Occipital lobe (tissue), 2 donors: ENCODE results near the gene CADM2. TPM values are rescaled to one million over a fixed set of nuclear protein-coding genes. Genes with fewer than 3 reads are reported as not detected.
"Not testable (repeated sequence)": the region's sequence is repeated elsewhere in the genome, so short reads cannot be mapped to it uniquely, and the experiment has no call there.

ENCODE experiments used
- DNase-seq: peaks from one replicate; lab custom pipeline; 2025; lab: John Stamatoyannopoulos, UW
- total RNA-seq: library from RNA; depleted of rRNA; stranded (reverse); fragments of >200 nt; gene quantifications from one replicate; pipeline ENCODE4 v1.2.3, GENCODE V29; 2014

The CADM2 gene
- total RNA-seq, 1 donor from 2014 or later = 96.5 TPM

- DNase-seq = no peak
Measured at GRCh38 chr3:85903434-85903833, 944.6 kb downstream of the CADM2 start.

DNA sequence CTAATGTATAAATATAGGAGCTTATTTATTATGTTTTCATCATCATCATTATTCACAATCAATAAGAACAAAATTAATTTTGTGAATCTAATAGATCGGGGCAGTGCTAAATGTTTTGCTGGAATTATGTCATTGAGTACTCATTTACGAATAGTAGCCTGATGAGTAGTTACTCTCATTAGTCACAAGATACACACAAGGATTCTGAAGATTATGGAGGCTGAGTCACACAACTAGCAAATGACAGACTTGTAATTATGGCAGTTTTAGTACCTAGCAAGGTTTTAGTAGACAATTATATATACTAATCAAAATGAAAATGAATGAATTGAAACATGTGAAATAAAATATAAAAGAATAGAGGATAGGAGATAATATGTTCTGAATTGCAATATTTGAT lies 954.2 kb downstream of the CADM2 start:
- DNase-seq = no peak

DNA sequence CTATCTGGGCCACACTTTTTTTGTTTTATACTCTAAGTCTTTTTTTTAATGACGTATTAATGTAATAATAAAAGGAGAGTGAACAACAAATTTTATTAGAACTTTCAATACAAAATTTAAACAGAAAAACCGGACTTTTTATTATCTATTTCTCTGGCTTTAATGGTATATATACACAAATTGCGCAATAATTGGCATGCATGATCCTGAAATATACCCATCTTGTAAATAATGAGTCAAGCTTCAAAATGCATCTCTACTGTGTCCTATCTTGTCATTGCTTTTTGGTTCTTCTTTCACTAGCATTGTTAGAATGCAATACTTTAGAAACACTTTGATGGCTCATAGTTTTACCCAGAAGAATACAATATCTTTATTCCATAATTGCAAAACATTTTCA lies 963.6 kb downstream of the CADM2 start:
- no peak for DNase-seq

- DNase-seq = no peak
Measured at GRCh38 chr3:85930718-85931117, 971.9 kb downstream of the CADM2 start.

DNA sequence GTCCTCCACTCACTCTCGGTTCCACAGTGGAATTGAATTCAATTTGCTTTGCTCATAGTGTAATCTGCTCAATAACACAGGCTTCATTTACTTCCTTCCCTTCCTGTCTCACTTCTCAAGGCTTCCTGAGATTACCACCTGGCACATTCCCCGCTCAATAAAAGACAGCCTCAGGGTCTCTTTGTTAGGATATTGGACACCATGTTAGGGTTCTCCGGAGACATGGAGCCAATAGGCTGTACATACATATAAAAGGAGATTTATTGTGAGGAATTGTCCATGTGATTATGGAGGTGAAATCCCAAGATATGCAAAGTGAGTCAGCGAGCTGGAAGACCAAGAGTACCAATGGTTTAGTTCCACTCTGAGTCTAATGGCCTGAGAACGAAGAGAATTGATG lies 974.5 kb downstream of the CADM2 start:
- no peak for DNase-seq

- DNase-seq = no peak
Measured at GRCh38 chr3:85935171-85935570, 976.4 kb downstream of the CADM2 start.

DNA sequence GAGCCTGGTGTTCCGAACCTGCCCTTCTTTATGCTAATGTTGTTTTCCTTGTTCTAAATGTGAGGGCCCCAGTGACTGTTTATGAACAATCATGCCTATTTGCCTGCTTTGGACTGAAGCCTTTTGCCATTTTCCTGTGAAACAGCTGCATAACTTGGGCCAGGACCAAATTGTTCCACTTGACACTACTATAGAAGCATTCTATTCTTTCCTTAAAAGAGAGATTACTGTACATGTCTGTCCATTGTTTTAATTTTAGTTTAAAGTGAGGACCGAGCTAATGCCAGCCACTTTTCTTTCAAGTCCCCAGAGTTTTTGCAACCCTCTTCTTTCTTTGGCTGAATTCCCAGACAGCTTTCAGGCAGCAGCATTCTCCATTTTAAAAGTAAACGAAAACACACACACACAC lies 980.3 kb downstream of the CADM2 start:
- DNase-seq = peak; percentile 25

GRCh38 chr3:85950435-85950834 lies 991.6 kb downstream of the CADM2 start:
- no peak for DNase-seq

DNA sequence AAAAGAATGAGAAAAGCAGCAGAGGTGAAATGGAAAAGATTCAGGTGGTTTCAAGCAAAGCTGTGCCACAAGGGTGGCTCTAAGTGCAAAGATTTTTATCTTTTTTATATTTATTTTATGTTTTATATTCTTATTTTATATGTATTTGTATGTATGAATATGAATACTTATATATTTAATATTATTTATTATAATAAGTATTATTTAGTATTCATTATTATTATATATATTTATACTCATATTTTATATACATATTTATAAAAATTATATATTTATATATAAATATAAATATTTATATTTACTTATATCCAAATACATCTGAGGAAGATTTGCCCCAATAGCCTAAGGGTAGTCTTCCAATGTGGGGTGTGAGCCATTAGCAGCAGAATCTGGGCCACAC lies 1002.0 kb downstream of the CADM2 start:
- no peak for DNase-seq

- no peak for DNase-seq
Measured at GRCh38 chr3:85977615-85978338, 1019.0 kb downstream of the CADM2 start.

- DNase-seq = no peak
Measured at GRCh38 chr3:85979034-85979433, 1020.2 kb downstream of the CADM2 start.

DNA sequence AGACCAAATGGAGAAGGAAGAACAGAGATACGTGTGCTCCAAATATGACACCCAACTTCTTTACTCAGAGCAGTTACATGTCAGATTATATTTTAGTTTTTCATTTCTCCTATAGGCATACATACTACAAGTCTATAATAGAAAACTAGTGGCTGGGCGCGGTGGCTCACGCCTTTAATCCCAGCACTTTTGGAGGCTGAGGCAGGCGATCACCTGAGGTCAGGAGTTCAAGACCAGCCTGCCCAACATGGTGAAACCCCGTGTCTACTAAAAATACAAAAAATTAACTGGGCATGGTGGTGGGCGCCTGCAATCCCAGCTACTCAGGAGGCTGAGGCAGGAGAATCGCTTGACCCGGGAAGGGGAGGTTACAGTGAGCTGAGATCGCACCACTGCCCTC lies 1030.8 kb downstream of the CADM2 start:
- DNase-seq = not testable (repeated sequence)

DNA sequence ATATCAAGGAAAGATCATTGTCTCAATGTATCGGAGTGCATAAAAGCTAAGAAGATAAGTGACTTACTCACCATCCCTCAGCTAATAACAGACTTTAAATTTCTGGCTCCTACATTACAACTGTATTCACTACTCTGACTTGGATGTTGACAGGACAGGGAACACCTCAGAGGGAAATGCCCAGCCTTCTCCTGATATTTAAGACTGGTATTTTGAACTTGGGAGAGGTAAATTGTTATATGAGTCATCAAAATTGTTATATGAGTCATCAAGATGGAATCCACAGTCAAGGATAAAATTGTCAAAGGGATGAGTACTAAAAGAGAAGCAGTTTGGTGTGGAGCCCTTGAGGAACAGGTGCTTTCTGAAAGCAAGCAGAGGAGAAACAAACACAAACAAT lies 1070.8 kb downstream of the CADM2 start:
- no peak for DNase-seq

DNA sequence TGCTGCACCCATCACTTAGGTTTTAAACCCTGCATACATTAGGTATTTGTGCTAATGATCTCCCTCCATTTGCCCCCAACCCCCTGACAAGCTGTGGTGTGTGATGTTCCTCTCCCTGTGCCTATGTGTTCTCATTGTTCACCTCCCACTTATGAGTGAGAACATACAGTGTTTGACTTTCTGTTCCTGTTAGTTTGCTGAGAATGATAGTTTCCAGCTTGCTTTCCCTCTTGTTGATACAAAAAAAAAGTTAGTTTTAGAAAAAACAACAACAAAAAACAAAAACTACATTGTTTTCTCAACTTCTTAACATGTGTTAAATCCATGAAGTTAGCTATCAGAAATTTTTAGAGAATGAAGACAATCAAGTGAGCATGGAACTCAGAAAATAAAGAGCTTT lies 1079.1 kb downstream of the CADM2 start:
- no peak for DNase-seq

DNA sequence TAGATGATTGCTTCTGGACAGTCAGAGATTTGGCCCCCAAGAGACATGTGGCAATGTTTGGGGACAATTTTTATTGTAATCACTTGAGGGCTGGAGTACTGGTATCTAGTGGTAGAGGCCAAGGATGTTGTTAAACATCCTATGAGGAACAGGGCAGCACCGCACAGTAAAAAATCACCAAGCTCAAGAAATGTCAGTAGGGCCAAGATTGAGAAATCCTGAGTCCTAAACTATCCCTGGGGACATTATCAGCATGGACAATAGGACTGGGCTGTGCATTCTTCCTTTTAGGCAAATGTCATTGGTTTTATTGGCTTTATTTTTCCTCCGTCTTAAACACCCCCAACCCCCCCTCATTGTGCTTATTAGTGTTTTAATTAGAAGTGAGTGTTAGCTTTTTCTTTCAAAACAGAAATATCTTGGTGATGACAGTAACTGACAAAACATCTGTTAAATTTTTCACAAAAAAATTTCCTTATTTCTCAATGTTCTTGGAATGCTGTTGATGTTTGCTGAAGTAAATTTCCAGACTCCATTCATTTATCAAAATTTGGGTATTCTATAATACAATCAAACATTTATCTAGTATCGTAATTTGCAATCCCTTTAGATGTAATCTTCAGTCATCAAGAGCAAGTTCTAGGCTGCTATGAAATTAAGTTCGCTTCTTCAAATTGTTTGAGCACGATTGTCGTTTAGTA lies 1087.8 kb downstream of the CADM2 start:
- no peak for DNase-seq

DNA sequence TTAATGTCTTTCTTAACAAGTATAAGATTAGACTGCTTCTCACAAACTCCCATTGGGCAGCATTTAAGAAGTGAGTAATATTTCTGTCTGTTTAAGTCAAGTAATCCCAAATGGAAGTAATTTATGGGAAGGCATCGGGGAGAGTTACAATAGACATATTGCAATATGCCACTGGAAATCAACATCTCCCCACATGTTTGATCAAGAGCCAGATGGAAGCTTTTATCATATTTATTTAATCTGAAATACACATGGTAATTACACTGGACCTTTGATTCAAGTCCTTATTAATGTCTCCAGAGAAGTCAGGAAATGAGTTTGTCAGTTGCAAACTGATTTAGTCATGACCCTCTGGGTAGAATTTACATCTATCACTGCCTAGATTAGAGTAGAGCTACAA lies 1088.4 kb downstream of the CADM2 start:
- no peak for DNase-seq

GRCh38 chr3:86051058-86051457 lies 1092.3 kb downstream of the CADM2 start:
- no peak for DNase-seq

- no peak for DNase-seq
Measured at GRCh38 chr3:86056032-86056431, 1097.2 kb downstream of the CADM2 start.

DNA sequence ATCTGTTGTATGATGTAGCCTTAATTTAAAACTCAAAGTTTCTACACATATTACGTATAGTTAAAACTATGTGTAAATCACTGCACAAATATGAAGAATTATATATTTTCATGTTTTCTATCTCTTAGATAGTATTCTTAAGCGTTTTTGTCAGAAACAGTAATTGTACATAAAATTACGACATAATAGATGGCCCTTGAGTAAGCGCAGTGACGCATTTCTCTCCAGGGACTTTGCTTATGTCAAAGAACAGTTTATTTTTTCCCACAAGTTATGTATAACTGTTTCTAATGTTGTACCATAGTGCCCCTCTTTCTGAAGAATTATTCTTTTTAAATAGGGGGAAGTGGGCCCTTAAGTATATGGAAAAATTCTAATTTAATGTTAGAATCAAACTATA lies 1098.2 kb downstream of the CADM2 start:
- DNase-seq = no peak

DNA sequence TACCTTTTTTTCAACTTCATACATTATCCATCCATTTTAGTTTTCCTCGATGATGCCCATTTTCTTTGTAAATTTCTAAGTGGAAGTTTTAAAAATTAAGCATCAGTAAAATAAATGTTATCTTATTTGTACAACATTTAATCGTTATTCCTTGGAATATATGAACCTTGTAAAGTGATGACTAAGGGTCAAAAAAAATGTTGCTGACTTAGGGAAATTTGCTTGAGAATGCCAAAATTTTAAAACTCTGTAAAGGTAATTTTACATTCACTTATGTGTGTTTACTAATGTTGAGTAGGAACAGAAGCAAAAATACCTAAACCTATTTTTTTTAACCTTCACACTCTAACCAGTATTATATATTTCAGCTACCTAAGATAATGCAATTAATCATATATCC lies 1115.0 kb downstream of the CADM2 start:
- no peak for DNase-seq

DNA sequence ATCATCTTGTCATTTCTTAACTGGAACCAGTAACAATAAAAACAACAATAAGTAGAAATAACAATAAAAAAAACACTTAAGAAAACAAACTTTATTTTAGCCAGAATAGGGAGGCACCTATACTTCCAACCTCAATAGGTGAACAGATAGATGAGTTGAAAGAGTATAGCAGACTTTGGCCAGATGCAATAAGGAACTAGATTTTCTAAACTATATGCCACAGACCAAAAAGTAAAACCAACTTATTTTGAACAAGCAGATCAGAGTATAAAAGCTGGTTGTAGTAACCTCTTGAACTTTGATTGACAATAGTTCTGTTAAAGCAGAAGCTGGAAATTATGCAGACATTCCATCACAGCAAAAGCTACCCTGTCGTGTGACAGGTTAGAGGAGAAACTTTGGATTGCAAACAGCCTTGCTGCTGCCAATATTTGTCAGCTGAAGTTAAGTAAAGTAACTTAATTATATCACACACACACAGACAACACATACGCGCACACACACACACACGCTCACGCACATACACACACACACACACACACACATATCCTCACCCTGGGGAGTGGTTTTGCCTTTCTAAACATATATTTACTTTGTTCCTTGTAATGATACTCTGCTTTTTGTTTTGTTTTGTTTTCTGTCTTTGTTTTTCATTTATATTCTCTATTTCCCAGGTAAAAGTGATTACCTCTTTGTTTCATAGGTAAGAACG lies 1128.5 kb downstream of the CADM2 start:
- no peak for DNase-seq

DNA sequence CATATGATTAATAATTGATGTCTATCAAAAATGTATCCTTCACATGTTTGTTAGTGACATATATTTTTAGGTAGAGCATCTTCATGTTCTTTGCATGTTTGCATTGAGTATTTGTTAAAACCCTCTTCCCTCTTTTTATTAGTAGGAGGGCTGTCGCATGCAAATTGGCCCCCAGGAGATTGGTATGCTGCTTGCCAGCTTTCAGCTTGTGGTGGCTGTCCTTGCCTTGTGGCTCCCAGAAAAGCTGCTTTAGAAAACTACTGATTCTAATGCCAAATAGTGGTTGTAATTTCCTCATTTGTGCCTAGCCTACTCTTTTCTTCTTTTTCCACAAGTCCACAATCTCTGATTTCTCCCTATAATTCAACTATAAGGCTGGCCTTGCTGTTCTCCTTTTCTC lies 1145.4 kb downstream of the CADM2 start:
- no peak for DNase-seq

GRCh38 chr3:86109434-86109833 lies 1150.6 kb downstream of the CADM2 start:
- no peak for DNase-seq
